DMS153 treated with DMSO at 0.1 percent for 48 hours (cell line): ENCODE data around the gene SNX32.

ENCODE experiments used
- DNase-seq: peaks from one replicate; lab custom pipeline; 2025; ENCODE audit not compliant: unreplicated experiment; lab: John Stamatoyannopoulos, UW

The SNX32 gene

DNA sequence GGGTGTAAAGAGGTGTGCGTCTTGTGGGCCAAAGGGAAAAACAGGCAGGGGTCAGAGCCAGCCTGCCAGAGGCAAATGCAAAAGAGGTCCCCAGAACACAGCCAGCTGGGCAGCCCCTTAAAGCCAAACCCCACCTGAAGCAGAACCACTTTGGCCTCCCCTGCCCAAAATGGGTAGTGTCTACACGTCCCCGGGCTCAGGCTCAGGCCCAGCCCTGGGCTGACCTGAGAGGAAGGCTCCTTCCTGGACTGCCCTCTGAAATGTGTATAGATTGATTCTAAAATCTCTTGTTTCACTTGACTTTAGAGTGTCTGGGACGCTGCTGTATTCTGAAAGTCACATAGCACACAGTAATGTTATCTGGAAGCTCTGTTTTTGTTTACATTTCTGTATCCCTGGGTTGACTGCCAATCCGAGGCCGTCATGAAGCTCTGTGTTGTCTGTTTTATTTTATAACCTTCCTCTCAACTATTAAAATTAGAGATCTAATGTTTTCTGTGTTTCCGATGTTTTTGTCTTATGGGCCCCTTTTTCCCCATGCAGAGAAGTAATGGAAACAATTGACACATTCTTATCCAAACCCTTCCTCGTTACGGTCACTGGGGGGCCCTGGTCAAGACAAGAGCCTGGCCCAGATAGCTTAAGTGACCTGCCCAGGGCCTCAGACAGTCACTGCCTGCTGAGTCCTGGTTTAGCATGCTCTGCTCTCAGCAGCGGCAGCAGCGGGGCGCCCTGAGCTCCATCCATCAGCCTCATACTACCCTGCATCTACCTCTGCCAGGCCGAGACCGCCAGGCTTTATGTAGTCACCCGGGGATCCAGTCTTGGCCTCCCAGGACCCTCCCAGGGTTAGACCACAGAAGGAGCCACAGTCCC is 36.8 kb upstream of the SNX32 start:
- no peak for DNase-seq

DNA sequence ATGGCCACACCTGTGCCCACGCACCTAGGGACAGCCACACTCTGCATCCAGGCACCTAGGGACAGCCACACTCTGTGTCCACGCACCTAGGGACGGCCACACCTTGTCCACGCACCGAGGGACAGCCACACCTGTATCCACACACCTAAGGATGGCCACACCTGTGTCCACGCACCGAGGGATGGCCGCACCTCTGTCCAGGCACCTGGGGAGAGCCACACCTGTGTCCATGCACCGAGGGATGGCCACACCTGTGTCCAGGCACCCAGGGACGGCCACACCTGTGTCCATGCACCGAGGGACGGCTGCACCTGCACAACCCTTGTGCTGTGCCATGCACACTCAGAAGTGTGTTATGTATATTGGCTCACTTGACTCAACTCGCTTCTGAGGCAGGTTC is 36.1 kb upstream of the SNX32 start:
- no peak for DNase-seq

DNA sequence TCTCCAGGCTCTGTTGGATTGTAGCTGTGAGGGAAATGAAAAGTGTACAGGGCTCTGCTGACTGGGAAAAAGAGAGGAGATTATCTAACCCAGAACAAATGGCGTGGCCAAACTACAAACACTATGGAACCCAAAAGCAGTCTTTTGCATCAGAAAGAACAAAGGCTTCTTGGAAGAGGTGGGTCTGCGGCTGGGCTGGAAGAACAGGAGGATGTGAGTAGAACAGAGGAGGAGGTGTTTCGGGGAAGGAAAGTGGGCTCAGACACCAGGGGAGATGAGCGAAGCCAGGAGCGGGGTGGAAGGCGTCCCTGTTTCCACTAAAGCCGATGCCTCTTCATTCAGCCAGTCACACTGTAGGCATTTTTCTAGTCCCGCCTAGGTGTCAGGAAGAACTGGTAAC is 34.9 kb upstream of the SNX32 start:
- no peak for DNase-seq

DNA sequence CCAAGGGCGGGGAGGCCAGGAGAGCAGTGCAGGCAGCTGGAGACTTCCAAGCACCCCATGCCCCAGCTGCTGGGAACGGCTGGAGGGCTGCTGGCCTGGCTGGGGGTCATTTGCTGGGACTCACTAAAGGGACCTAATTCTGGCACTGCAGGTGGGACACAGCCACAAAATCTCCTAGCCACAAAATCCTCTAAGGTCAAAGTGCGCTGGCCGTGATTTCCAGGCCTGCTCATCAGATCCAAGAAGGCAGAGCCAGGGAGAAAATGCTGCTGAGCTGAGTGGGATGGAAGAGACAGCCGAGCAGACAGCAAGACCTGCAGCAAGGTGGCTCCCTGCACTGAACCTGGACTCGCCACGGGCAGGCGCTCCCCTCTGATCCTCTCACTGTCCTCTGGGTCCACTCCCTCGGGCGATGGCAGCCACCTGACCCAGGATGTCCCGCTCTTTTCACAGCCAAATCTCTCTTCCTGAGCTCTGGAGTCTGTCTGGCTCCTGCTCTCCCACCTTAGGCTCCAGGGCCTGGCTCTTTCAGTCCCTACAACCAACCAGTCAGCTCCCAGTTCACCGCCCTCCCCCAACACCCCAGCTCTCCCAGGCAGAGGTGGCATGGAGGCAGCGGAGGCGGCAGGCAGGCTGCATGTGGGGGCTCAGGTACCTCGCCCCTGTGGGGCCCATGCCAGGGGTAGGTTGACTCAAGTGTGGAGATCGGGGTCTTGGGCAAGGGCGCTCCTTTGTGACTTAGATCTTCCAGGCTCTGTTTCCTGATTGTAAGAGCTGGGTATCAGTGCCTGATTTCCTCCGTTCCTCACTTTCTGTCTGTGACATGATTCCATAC is 32.4 kb upstream of the SNX32 start:
- DNase-seq = no peak

DNA sequence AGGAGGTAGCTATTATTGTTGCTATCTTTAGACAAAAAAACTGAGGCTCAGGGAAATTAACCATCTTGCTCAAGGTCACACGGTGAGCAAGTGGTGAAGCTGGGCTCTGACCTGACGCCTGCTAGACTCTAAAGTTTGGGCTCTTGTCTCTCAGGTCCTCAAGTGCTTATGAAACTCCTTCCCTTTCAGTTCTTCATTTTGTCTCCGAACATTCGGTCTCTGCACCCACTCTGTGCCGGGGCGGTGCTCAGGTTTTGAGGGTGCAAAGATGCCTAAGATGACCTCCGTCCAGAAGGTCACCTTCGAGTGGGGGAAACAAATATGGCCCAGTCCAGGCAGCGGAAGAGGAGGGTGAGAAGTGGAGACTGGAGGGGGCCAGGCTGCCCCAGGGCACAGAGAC is 30.9 kb upstream of the SNX32 start:
- DNase-seq = no peak

DNA sequence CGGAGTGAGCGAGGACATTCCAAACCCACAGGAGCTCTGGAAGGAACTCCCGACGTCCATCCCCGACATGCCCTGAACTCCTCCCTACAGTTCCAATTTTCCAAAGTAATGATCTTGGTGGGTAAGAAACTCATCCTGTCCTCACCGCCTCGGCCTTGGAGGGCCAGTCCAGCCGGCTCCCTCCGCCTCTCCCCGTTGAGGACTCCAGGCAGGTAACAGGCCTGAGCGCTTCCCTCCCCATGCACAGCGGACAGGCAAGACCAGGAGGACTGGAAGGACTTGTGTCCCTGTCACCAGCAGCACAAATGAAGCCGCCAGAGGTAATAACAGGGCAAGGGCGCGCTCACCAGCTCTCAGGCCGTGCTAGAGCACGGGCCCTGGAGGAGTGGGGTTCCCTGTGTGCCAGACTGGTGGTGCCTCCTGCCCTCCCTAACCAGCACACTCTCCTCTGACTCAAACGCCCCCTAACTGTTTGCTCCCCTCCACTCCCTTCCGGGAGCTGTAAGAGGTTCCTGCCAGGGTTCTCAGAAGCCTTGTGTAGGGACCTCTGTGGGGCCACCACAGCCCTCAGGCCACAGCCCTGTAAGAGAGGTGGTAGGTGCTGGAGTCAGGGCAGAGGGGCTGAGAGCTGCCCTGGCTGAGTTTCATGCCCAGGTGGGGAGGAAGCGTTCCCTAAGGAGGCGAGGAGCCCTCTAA is 29.8 kb upstream of the SNX32 start:
- DNase-seq = no peak

DNA sequence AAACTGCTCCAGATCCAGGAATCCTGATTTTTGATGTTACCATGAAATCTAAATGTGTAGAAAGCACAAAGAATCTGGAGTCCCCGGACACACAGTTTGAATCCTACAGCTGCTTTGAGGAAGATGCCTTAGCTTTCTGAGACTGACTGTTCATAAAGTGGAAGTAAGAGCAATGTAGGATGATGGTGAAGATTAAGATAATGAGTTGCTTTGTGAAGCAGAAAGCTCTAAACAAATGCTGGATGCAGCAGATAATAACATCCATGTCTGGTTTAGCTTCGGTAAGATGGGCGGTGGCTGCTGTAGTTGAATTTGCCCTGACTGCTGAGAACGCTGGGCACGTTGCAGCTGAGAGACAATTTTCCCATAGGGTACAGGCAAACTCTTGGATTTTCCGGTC is 26.8 kb upstream of the SNX32 start:
- no peak for DNase-seq

DNA sequence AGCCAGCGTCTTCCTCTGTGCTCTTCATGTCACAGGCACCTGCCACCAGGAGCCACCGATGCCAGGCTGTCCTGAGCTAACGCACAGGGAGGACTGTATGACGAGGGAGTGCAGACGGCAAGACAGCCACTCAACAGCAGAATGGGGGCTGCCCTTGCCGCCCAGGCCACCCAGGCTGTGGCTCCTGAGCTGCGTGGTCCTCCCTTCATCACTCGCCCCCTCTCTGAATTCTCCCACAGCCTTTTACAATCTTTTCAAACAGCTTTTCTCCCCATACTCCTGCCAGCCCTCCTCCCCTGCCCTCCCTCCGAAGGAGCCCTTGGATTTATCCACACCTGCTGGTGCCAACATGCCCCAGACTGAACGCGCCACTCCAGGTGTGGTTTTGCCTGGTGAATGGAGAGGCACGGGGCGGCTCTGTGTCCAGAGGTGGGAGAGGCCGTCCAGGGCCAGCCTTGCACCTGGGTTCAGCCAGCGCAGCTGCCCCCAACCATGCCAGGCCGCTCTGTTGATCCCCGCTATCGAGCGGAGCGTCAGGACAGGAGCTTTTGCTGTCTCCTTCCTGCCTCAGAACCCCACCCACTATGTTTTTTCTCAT is 24.9 kb upstream of the SNX32 start:
- no peak for DNase-seq

DNA sequence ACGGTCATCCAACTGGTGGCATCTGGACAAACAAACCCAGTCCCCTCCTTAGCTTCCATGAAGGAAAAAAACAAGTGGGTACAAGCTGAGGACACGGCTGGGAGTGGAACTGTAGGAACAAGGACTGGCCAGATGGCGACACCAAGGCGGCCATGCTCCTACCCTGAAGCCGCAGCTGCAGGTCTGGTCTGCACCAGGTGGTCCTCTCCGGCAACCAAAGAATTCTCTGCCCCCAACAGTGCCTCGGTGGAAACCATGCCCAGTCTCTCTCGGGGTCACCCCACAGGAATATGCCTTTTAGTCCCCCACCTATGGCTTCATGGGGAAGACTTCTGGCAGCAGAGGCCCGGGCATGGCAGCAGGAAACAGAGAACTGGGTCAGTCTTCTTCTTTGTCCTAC is 24.3 kb upstream of the SNX32 start:
- DNase-seq = no peak

DNA sequence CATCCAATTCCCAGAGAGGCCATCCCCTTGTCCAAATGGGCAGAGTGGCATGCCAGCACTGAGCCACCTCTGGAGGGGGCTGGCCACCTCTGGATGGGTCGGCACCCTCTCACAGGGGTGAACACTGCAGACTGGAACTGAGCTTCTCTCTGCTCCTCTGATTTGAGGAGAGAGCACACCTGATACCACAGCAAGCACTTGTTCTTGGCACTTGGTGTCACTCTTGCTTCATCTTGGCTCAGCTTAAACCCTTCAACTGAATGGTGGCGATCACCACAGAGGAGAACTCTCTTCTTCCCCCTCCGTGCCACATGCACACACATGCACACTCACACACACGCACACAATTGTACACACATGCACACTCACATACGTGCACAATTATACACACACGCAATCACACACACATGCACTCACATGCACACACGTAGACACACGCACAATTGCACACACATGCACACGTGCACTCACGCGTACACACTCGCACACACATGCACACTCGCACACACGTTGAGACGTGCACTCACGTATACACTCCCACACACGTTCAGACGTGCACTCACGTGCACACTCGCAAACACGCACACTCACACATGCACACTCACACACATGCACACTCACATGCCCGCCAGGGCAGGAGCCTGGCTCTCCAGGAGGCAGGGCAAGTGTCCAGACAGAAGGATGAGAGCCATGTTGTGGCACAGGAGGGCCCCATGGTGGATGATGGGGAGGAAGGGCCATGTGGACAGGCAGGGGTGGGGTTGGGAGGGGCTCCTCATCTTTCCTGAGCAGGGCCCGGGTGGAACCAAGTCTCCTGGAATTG is 23.5 kb upstream of the SNX32 start:
- DNase-seq = no peak

DNA sequence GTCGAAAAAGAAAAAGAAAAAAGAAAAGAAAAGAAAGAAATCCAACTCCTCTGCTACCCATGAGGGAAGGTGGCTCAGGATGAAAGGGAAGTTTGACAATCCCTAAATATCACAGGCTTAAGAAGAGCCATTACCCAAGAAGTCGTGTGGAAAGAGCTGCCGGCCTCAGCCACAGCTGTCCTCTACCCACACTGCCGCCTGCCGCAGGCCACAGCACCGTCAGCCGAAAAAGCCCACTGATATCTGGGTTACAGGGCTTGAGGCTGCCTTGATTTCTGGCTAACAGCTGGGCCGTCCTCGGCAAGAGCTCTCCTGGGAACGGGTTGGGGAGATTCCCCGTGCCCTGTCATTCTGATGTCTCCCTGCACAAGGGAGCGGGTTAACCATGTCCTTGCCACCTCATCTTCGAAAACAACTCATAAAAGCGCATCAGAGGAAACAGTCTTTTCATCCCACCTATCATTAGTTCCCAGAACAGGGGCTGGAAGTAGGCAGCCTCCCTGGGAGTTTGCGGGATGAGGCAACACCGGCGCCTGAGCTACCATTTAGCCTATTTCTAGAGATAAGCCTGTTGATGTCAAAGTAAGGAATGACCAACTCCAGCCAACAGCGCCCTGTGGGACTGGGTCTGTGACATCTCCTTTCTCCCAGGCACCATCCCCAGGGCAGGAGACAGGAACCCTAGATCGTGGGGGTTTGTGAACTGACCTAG is 21.8 kb upstream of the SNX32 start:
- no peak for DNase-seq

DNA sequence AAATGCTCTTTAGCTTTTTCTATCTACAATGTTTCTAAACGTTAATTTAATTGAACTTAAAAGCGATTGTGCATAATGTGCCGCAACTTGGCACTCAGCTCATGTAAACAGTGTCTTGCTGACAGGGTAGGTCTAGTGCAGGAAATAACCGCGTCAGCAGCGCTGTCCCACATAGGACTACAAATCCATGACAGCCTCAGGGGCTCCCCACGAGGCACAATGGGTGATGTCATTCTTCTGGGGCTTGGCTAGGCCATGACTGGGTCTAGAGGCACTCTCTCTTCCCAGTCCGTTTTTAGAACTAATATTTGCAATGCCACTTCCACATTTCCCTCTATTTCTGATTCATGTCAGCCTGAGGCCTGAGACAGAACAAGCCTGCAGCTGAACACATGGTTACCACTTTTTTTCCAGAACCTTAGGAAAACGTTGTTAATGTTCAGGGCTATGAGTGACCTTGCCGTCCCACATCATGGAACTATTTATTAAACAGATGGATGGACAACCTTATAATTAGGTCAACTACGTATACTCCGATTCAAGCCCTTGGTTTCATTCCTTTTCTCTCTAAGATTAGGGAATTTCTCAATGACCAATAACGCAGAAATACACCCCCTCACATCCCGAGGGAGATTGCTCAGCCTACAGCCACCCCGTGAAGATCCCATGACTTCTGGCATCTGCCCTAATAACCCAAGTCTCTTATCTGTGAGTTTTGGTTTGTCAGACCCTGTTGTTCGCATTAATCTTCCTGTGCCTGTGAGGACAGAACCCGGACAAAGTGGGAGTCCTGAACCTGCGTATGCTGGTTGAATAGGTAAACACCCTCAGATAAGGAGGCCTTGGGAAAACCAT is 19.4 kb upstream of the SNX32 start:
- DNase-seq = no peak

DNA sequence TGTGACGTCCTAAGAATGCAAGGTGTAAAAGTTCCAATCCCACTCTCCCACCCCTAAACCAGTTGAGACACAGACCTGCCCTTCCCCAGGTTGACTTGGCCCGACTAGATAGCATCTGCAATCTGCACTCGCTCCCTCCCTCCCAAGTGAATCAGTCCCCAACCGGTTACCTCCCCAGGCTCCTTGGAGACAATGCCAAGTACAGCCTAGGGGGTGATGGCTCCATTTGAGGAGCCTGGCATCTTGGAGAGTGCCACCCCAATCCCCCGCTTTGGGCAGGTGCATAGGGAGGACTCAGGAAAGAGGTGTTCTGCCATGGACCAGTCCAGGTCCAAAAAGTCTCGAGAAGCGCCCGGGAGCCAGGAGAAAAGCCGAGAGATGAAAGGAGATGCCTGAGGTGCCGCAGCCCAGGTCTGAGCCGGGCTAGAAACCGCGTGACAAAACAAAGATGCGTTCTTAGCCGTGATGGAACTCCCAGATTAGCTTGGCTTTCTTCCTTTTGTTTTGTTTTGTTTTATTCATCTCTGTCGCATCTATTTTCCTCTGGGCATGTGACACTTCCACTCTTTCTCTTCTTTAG is 18.7 kb upstream of the SNX32 start:
- DNase-seq = no peak

DNA sequence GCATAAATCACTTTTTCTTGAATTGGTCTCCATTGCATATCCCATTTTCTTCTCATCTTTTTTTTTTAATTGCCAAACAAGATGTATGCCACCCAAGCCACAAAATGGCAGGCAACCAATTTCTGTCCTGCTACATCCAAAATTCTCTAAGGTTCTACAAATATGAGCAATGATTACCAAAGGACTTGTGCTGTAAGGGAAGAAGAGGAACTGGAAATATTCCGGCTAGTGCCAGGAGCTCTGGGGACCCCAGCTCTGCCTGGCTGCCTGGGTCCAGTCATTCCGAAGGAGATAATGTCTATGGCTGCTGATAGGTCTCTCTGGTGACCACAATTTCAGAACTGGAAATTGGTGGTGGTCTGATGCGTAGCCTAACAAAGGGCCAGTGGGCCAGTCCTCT is 17.1 kb upstream of the SNX32 start:
- no peak for DNase-seq

DNA sequence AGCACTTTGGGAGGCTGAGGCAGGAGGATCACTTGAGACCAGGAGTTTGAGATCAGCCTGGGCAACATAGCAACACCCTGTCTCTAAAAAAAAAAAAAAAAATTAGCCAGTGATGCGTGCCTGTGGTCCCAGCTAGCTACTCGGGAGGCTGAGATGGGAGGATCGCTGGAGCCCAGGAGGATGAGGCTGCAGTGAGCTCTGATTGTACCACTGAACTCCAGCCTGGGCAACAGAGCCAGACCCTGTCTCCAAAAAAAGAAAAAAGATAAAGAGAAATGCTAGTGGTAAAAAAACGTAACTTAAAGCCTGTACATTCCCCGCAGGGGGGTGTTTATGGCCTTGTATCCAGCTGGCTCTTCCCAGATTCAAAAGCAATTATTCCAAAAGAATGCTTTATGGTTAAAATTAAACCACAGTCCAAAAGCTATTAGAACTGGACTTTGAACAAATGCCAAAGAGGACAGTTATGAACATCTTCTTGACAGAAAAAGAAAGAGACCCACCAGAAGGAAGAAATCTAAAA is 16.4 kb upstream of the SNX32 start:
- DNase-seq = no peak

DNA sequence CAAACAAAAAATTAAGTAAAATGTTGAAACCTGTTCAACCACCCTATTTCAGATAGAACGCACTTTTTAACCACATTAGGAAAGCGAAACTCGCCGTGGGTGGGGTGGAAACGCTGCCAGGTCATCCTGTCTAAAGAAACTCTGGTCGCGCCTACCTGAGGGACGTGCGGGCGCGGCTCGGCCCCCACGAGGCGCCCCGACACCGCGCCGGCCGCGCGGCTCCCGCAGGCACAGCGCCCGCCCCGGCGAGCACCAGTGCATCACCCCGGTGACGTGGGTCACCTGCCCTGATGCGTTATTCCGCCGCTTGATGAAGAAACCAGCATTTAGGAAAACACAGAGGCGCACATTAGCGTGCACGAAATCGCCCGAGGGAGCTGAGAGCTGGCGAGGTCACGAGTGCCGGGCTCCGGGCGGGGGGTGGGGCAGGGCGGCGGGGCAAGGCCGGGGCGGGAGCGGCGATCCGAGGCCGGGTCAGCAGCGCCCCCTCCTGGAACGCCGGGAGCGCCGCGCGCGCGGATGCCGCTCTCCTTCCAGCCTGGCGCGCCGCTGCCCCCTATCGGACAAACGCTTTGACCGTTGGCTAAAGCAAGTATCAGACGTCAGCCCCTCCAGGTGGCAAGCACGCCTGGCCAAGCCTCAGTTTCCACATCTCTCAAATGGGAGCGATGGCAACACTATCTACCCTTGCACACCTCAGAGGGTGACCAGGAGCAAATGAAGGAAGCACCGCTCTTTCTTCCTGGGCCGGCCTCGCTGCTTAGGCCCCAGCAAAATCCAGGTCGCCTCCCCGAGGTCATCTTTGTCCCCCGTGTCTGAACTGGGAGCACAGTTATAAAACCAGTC is 15.7 kb upstream of the SNX32 start:
- DNase-seq = peak; percentile 94

DNA sequence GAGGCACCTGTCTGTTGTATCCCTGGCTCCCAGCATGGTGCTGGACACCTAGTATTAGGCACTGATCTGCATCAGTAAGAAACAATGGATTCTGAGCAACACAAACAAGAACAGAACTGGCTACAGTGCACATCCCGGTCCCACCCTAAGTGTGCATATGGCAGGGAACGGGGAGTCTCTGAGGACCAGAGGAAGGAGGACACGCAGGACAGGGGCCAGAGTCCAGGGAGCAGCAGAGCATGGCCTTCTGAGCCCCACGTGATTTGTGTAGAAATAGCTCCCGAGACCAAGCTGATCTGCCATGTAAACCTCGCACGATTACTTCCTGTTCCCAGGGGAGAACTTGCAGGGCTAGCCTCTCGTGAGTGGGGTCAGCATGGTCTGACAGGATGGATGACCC is 12.7 kb upstream of the SNX32 start:
- no peak for DNase-seq
